Skeletal muscle satellite cell (primary cell): Measurements from ENCODE around the gene RETREG2.
A peak's percentile ranks its signal among the peaks of the same experiment; 100 is the strongest.

ENCODE experiments used
- H3K27me3 ChIP-seq: 2 replicates; pipeline ENCODE4 v1.7.0; 2013; ENCODE audit warnings: low read length; ENCODE audit not compliant: control insufficient read depth, insufficient read depth
- H3K36me3 ChIP-seq: 2 replicates; pipeline ENCODE4 v1.7.0; 2013; ENCODE audit warnings: mild to moderate bottlenecking, control low read depth, low read length; ENCODE audit not compliant: insufficient read depth
- H3K4me1 ChIP-seq: 2 replicates; pipeline ENCODE4 v1.7.0; 2013; ENCODE audit warnings: low read length; ENCODE audit not compliant: control insufficient read depth, insufficient read depth
- H3K4me2 ChIP-seq: 2 replicates; pipeline ENCODE4 v1.7.0; 2013; ENCODE audit warnings: mild to moderate bottlenecking, low read length
- H3K4me3 ChIP-seq: 2 replicates; pipeline ENCODE4 v1.7.0; 2013; ENCODE audit warnings: low read length
- H3K9ac ChIP-seq: 2 replicates; pipeline ENCODE4 v1.7.0; 2013; ENCODE audit warnings: mild to moderate bottlenecking, low read depth, low read length, moderate library complexity
- H3K9me3 ChIP-seq: replicated peaks from 2 replicates; pipeline ENCODE4 v1.7.0; 2013; ENCODE audit warnings: mild to moderate bottlenecking, control low read depth, low read length

Gene RETREG2

GRCh38 chr2:219204425-219205164 is 26.5 kb downstream of the RETREG2 start:
- peaks cover 15% of the 10 kb centered on the region for H3K36me3 ChIP-seq
- no peak overlapping the region for H3K4me3 ChIP-seq
- peaks cover 6% of the 10 kb centered on the region for H3K27me3 ChIP-seq
- H3K4me2 ChIP-seq = no peak overlapping the region
- H3K9me3 ChIP-seq = no peaks in the 10 kb centered on the region
- H3K9ac ChIP-seq = no peak overlapping the region
- peaks cover 19% of the 10 kb centered on the region for H3K4me1 ChIP-seq

- no peaks in the 10 kb centered on the region for H3K9me3 ChIP-seq
- no peak overlapping the region for H3K4me3 ChIP-seq
- H3K9ac ChIP-seq = no peak overlapping the region
- H3K4me1 ChIP-seq = peaks cover 19% of the 10 kb centered on the region
- H3K27me3 ChIP-seq = peaks cover 4% of the 10 kb centered on the region
- peaks cover 20% of the 10 kb centered on the region for H3K36me3 ChIP-seq
- no peak overlapping the region for H3K4me2 ChIP-seq
Observed at GRCh38 chr2:219205165-219205538, 27.1 kb downstream of the RETREG2 start.

GRCh38 chr2:219205981-219206327 is 27.9 kb downstream of the RETREG2 start:
- H3K4me1 ChIP-seq = peaks cover 19% of the 10 kb centered on the region
- H3K4me2 ChIP-seq = peak overlapping the region; percentile 97

GRCh38 chr2:219206328-219207133 is 28.5 kb downstream of the RETREG2 start, which contains the start of gene ZFAND2B:
TSS of gene ZFAND2B (plus strand) at chr2:219206782. CDS start at chr2:219206988, 206 bp downstream.
- Histone ChIP-seq H3K9me3 (no peaks in the 10 kb centered on the region), H3K4me2 (peak within 1 kb of the TSS; percentile 97), H3K4me1 (peaks cover 19% of the 10 kb centered on the region), H3K4me3 (peak within 1 kb of the TSS; percentile 86), H3K27me3 (no peaks in the 10 kb centered on the region), H3K36me3 (peaks cover 32% of the 10 kb centered on the region), H3K9ac (peak within 1 kb of the TSS; percentile 83)

More at GRCh38 chr2:219205981-219206327, 27.9 kb downstream of the RETREG2 start:
- Histone ChIP-seq H3K27me3 (no peaks in the 10 kb centered on the region), H3K36me3 (peaks cover 28% of the 10 kb centered on the region), H3K4me3 (peak overlapping the region; percentile 86), H3K9me3 (no peaks in the 10 kb centered on the region), H3K9ac (peak overlapping the region; percentile 83)

- Histone ChIP-seq H3K36me3 (peaks cover 36% of the 10 kb centered on the region), H3K27me3 (no peaks in the 10 kb centered on the region), H3K9ac (peak overlapping the region; percentile 83), H3K9me3 (no peaks in the 10 kb centered on the region), H3K4me1 (peaks cover 19% of the 10 kb centered on the region), H3K4me2 (peak overlapping the region; percentile 97), H3K4me3 (peak overlapping the region; percentile 86)
Observed at GRCh38 chr2:219207134-219207883, 29.2 kb downstream of the RETREG2 start.

GRCh38 chr2:219207884-219208740 is 30.0 kb downstream of the RETREG2 start:
- H3K4me1 ChIP-seq = peaks cover 19% of the 10 kb centered on the region
- H3K4me3 ChIP-seq = peak overlapping the region; percentile 86
- H3K9me3 ChIP-seq = no peaks in the 10 kb centered on the region
- H3K9ac ChIP-seq = peak overlapping the region; percentile 53
- H3K36me3 ChIP-seq = peaks cover 44% of the 10 kb centered on the region
- H3K4me2 ChIP-seq = peak overlapping the region; percentile 97
- H3K27me3 ChIP-seq = no peaks in the 10 kb centered on the region

GRCh38 chr2:219209236-219210195 is 31.4 kb downstream of the RETREG2 start:
- Histone ChIP-seq H3K9ac (no peak overlapping the region), H3K9me3 (no peaks in the 10 kb centered on the region)

GRCh38 chr2:219210196-219210885 is 32.3 kb downstream of the RETREG2 start:
- Histone ChIP-seq H3K27me3 (no peaks in the 10 kb centered on the region), H3K36me3 (peaks cover 62% of the 10 kb centered on the region), H3K4me1 (peaks cover 19% of the 10 kb centered on the region)

More at GRCh38 chr2:219209236-219210195, 31.4 kb downstream of the RETREG2 start:
- Histone ChIP-seq H3K36me3 (peaks cover 58% of the 10 kb centered on the region), H3K4me2 (no peak overlapping the region), H3K27me3 (no peaks in the 10 kb centered on the region), H3K4me3 (no peak overlapping the region), H3K4me1 (peaks cover 19% of the 10 kb centered on the region)

GRCh38 chr2:219210886-219211362 is 32.8 kb downstream of the RETREG2 start:
- Histone ChIP-seq H3K4me1 (peaks cover 18% of the 10 kb centered on the region), H3K4me3 (no peak overlapping the region), H3K9me3 (no peaks in the 10 kb centered on the region), H3K27me3 (no peaks in the 10 kb centered on the region), H3K9ac (no peak overlapping the region), H3K4me2 (no peak overlapping the region), H3K36me3 (peaks cover 62% of the 10 kb centered on the region)

More at GRCh38 chr2:219210196-219210885, 32.3 kb downstream of the RETREG2 start:
- Histone ChIP-seq H3K9ac (no peak overlapping the region), H3K9me3 (no peaks in the 10 kb centered on the region), H3K4me3 (no peak overlapping the region), H3K4me2 (no peak overlapping the region)
